GM12864 (cell line): ENCODE results near the gene AFP.

Experiments
- DNase-seq: peaks from one replicate; pipeline ENCODE4 v3.0.0-alpha.2; 2011; ENCODE audit warnings: low read depth
- H3K4me3 ChIP-seq: 2 replicates; pipeline ENCODE4 v1.5.1; 2011; ENCODE audit warnings: mild to moderate bottlenecking, low read depth, low read length, control low read depth
- CTCF ChIP-seq: IDR thresholded peaks from 2 replicates; pipeline ENCODE4 v1.5.1; 2011; ENCODE audit warnings: low read depth, mild to moderate bottlenecking, moderate library complexity, low read length, control low read depth, inconsistent platforms; ENCODE audit errors: missing control alignments

Gene AFP

DNA sequence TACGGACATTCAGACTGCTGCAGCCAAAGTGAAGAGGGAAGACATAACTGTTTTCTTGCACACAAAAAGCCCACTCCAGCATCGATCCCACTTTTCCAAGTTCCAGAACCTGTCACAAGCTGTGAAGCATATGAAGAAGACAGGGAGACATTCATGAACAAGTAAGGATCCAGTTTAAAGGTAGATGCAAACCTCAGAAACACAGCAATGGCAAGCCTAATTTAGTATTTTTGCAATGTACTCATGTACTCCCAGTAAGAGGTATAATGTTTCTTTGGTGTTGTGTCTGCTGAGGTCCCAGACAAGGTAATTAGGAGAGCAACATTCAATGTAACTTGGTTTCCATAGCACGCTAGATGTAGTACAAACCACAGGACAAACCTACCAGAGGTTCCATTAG lies 4.6 kb downstream of the AFP start:
- H3K4me3 ChIP-seq = no peak overlapping the region
- no peak for TF ChIP-seq CTCF
- no peak for DNase-seq

DNA sequence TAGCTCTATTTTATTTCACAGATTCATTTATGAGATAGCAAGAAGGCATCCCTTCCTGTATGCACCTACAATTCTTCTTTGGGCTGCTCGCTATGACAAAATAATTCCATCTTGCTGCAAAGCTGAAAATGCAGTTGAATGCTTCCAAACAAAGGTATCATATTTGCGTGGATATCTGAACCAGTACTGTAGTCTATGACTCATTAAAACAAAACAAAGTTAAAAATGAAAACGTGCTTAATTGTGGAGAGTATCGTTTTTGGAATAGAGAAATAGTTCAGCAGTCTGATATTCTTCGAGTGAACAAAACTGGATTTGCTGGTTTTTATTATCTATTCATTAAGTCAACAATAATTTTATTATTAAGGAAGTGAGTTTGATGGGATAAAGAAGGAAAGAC lies 6.3 kb downstream of the AFP start:
- no peak for TF ChIP-seq CTCF
- no peak overlapping the region for H3K4me3 ChIP-seq
- DNase-seq = no peak

DNA sequence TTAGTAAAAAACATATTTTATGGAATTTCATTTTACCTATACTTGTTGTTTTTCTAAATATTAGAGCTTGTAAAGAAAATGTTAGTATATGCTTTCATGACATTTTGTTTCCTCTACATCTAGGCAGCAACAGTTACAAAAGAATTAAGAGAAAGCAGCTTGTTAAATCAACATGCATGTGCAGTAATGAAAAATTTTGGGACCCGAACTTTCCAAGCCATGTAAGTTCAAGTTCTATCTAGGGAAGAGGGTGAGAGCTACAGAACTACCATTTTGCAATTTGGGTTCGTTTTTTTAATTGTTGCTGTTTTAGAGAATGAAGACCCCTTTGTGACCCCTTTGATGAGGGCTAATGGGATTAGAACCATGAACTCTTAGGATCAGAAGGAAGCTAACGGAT lies 7.2 kb downstream of the AFP start:
- DNase-seq = no peak
- no peak overlapping the region for H3K4me3 ChIP-seq
- TF ChIP-seq CTCF = no peak

- no peak for DNase-seq
- no peak for TF ChIP-seq CTCF
- H3K4me3 ChIP-seq = no peak overlapping the region
Measured at GRCh38 chr4:73445383-73446335, 9.6 kb downstream of the AFP start.

GRCh38 chr4:73446336-73446938 lies 10.4 kb downstream of the AFP start:
- TF ChIP-seq CTCF = peak; percentile 70
- no peak overlapping the region for H3K4me3 ChIP-seq
- DNase-seq = peak; percentile 18

GRCh38 chr4:73447671-73448070 lies 11.7 kb downstream of the AFP start:
- no peak for DNase-seq

More at GRCh38 chr4:73447671-73448070, 11.7 kb downstream of the AFP start:
- no peak for TF ChIP-seq CTCF
- H3K4me3 ChIP-seq = no peak overlapping the region
